Kidney epithelial cell (primary cell): ENCODE measurements around the gene GRIN1. TPM values are rescaled to one million over a fixed set of nuclear protein-coding genes. Genes with fewer than 3 reads are reported as not detected.

ENCODE experiments used
- DNase-seq: peaks from one replicate; pipeline ENCODE4 v3.0.0-alpha.2; 2010; ENCODE audit warnings: low read depth
- H3K27me3 ChIP-seq: 2 replicates; pipeline ENCODE4 v1.6.0; 2011; ENCODE audit warnings: low read length; ENCODE audit not compliant: control insufficient read depth, insufficient read depth
- H3K36me3 ChIP-seq: 2 replicates; pipeline ENCODE4 v1.5.1; 2011; ENCODE audit warnings: low read length; ENCODE audit not compliant: control insufficient read depth, insufficient read depth
- H3K4me3 ChIP-seq: 2 replicates; pipeline ENCODE4 v1.5.1; 2011; ENCODE audit warnings: low read depth, mild to moderate bottlenecking, control low read depth, low read length
- total RNA-seq: library from RNA; depleted of rRNA; stranded (reverse); fragments of >200 nt; gene quantifications from 2 replicates; pipeline ENCODE4 v1.2.3, GENCODE V29; 2015
- TF ChIP-seq, protein P1 (sequence below): IDR thresholded peaks from 2 replicates; pipeline ENCODE4 v1.5.1; 2011; ENCODE audit warnings: mild to moderate bottlenecking, moderate library complexity, low read length, control low read depth, inconsistent platforms; ENCODE audit not compliant: insufficient read depth, poor library complexity, severe bottlenecking

GRIN1 gene
- total RNA-seq, 1 donor from 2014 or later, result 0.04 TPM

DNA sequence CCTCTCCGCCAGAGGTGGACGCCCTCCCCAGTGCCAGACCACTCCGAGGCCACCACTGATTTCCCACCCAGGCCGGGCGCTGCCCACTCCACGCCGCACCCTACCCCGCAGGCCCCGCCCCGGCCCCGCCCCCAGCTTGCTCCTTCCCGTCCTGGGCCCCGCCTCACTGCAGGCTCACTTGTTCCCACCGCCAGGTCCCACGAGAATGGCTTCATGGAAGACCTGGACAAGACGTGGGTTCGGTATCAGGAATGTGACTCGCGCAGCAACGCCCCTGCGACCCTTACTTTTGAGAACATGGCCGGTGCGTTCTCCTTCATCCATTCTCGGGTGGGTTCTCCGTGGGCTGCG is 24.4 kb downstream of the GRIN1 start:
- H3K27me3 ChIP-seq, result peaks cover 95% of the 10 kb centered on the region
- peak overlapping the region; percentile 22 for H3K4me3 ChIP-seq
- TF ChIP-seq, protein P1, sequence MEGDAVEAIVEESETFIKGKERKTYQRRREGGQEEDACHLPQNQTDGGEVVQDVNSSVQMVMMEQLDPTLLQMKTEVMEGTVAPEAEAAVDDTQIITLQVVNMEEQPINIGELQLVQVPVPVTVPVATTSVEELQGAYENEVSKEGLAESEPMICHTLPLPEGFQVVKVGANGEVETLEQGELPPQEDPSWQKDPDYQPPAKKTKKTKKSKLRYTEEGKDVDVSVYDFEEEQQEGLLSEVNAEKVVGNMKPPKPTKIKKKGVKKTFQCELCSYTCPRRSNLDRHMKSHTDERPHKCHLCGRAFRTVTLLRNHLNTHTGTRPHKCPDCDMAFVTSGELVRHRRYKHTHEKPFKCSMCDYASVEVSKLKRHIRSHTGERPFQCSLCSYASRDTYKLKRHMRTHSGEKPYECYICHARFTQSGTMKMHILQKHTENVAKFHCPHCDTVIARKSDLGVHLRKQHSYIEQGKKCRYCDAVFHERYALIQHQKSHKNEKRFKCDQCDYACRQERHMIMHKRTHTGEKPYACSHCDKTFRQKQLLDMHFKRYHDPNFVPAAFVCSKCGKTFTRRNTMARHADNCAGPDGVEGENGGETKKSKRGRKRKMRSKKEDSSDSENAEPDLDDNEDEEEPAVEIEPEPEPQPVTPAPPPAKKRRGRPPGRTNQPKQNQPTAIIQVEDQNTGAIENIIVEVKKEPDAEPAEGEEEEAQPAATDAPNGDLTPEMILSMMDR, result no peak
- DNase-seq, result no peak
- no peaks in the 10 kb centered on the region for H3K36me3 ChIP-seq

DNA sequence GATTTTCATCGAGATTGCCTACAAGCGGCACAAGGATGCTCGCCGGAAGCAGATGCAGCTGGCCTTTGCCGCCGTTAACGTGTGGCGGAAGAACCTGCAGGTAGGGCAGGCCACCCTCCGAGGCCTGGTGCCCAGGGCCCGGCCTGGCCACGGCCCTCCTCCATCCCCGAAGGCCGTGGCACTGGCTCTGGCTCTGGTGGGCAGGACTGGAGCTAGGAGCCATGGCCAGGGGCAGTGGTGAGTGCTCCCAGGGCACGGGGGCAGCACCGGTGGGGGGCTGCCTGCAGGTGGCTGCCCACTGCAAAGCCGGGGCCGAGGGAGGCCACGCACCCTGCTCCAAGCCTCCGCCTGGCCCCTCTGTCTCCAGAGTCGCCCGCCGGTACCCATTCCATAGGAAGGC is 24.9 kb downstream of the GRIN1 start:
- no peak overlapping the region for H3K4me3 ChIP-seq
- no peak for DNase-seq
- TF ChIP-seq, protein P1, result no peak
- H3K27me3 ChIP-seq, result peaks cover 95% of the 10 kb centered on the region
- no peaks in the 10 kb centered on the region for H3K36me3 ChIP-seq

DNA sequence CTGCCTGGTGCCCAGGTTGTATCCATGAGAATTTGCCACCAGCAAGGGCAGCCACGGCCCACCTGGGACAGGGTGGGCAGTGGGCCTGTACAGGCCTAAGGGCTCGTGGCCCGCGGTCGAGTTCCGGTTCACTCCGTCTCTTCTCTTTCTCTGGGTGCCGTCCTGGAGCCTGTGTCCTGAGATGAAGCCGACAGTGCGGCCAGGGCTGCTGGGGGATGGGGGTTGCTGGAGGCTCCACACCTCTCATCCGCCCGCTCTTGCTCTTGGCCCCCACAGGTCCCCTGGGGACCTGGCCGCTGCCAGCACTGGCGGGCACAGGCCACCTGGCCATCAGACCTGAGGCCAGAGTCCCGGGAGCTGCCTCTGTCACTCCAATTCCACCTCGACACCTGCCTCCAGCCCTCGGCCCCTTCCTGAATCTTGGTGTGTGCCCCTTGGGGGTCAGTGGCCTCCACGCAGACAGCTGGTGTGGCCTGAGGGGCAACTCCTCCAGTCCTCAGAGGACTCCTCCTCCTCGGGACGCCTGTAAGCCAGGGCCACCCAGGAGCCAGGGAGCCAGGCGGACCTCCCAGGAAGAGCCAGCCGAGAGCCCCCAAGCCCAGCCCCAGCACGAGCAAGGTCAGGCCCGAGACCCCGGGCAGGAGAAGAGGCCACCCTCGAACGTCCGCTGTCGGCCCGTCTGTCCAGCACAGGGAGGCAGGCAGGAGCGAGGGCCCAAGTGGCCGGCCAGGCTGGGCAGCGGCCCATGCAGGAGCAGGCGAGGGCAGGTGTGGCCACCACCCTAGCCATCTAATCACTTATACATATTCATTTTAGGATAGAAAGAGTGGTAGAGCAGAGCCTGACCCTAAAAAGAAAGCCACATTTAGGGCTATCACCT is 25.7 kb downstream of the GRIN1 start:
- Histone ChIP-seq H3K27me3 (peaks cover 96% of the 10 kb centered on the region), H3K36me3 (no peaks in the 10 kb centered on the region), H3K4me3 (no peak overlapping the region)
- TF ChIP-seq, protein P1, result no peak
- no peak for DNase-seq

DNA sequence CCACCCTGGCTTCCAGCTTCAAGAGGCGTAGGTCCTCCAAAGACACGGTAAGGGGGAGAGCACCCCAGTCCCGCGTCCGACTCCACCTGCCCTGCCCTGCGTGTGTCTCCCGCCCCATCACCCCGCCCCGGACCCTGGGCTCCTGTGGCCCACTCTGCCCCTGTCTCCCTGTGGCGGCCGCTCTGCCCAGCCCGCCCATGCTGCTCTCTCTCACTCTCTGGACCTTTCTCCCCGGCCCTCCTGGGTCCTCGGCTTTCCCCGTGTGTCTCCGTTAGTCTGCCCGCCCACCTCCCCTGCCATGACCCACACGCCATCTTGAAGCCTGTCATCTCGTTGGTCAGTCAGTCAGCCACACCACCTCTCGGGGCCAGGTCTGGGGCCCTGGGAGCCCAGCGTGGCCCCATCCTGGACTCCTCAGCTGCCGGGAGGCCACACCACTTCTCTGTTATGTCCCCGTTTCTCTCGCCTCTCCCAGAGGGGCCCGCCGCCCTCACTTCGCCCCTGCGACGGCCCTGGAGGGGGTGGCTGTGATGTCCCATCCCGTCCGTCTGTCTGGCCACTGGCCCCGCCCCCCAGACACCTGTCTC is 26.4 kb downstream of the GRIN1 start:
- H3K36me3 ChIP-seq, result no peaks in the 10 kb centered on the region
- TF ChIP-seq, protein P1, result no peak
- no peak for DNase-seq
- H3K4me3 ChIP-seq, result no peak overlapping the region
- peaks cover 96% of the 10 kb centered on the region for H3K27me3 ChIP-seq

DNA sequence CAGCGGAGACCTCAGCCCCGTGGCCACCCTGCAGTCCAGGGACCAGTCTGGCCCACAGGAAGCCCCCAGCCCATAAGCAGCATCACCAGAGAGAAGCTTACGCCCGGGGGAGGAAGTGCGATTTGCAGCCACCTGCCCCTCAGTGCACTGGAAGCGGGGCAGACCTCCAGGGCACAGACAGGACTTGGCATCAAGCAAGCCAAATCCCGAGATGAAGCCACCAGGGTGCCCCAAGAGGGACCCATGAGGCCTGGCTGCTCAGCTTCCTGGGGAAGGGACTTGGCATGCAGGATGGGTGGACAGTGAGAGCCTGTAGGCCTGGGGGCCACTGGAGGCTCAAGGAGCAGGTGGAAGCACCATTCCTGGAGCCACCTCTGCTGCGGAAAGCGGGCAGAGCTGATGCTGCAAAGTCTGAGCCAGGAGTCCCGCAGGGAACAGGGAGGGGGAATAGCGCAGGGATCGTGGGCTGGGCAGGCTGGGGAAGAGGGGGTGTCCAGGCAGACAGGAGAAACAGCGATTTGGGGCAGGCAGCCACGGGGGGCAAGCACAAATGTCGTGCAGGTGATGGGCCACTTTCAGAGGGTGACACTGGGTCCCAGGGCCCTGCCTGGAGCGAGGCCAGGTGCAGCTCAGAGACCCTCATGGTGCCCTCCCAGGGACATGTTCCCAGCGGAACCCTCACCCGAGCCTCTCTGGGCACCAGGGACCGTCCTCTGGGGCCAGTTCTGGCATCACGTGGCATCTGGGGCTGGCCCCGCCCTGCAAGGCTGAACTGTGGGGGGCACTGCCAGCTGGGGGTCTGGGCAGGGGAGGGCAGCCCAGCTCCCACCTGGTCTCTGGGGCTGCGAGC is 27.7 kb downstream of the GRIN1 start:
- TF ChIP-seq, protein P1, result no peak
- DNase-seq, result no peak
- Histone ChIP-seq H3K4me3 (no peak overlapping the region), H3K36me3 (no peaks in the 10 kb centered on the region), H3K27me3 (peaks cover 98% of the 10 kb centered on the region)
